HCT116 (cell line): ENCODE data around the gene KIF18B. TPM values are rescaled to one million over a fixed set of nuclear protein-coding genes. Genes with fewer than 3 reads are reported as not detected.

Experiments
- ATAC-seq: fragments of 200-7000 bp; cut with Tn5 transposase; 2 replicates; pipeline ENCODE4 v1.9.1; 2020; ENCODE audit warnings: mild to moderate bottlenecking, moderate library complexity
- BruUV-seq: library from RNA; stranded (reverse); fragments of 400-500 nt; replicated peaks from 2 replicates; lab custom pipeline; 2021; lab: Mats Ljungman, UMichigan
- CTCF ChIA-PET: fragments of 300-600 bp; sonication (Branson Sonifier 250); formaldehyde crosslinking; loops from one replicate; lab custom pipeline; 2021; ENCODE audit warnings: antibody characterized with exemption; lab: Charles Lee
- POLR2A ChIA-PET: fragments of 300-600, 350-600 bp; sonication (Branson Sonifier 250); formaldehyde crosslinking; loops from one replicate; lab custom pipeline; 2021; ENCODE audit warnings: antibody characterized with exemption; lab: Charles Lee
- RAD21 ChIA-PET, 2 experiments: fragments of 300-600 bp; sonication (Branson Sonifier 250); formaldehyde crosslinking; loops; one replicate each; lab custom pipeline; 2023; ENCODE audit warnings: low total read pairs in 2 of 2; ENCODE audit not compliant: uncharacterized antibody in 2 of 2, unreplicated experiment in 2 of 2, low non-redundant PET in 1 of 2; lab: Charles Lee
- DNase-seq: peaks from one replicate; pipeline ENCODE4 v3.0.0-alpha.2; 2010; ENCODE audit warnings: low read depth, low spot score
- H2AFZ ChIP-seq: fragments of 200-600 bp; shearing (Covaris generic), sonication (generic); 2 replicates; pipeline ENCODE4 v1.6.1; 2017; ENCODE audit warnings: low read depth, mixed run types, mixed read lengths, antibody characterized with exemption, low read length; ENCODE audit not compliant: poor library complexity, severe bottlenecking
- H3K27ac ChIP-seq: 2 replicates; pipeline ENCODE4 v1.5.1; 2012; ENCODE audit warnings: low read depth, low read length
- H3K27me3 ChIP-seq: fragments of 200-600 bp; sonication (generic); 2 replicates; pipeline ENCODE4 v1.6.1; 2016; ENCODE audit warnings: mixed run types, low read length, mixed read lengths; ENCODE audit not compliant: insufficient read depth
- H3K36me3 ChIP-seq, 2 experiments: fragments of 200-500 bp in 1 of 2; fragments of 200-600 bp in 1 of 2; sonication (Bioruptor generic) in 1 of 2; sonication (generic) in 1 of 2; 2 replicates each; pipeline versions ENCODE4 v1.5.1 to v1.6.1; 2014 to 2016; ENCODE audit warnings: low read length in 2 of 2, inconsistent platforms in 1 of 2, mixed read lengths in 1 of 2, mixed run types in 1 of 2; ENCODE audit not compliant: insufficient read depth in 2 of 2, control insufficient read depth in 1 of 2
- H3K4me1 ChIP-seq, 2 experiments: fragments of 200-600 bp in 1 of 2; sonication (generic) in 1 of 2; 2 replicates each; pipeline versions ENCODE4 v1.5.1 to v1.6.1; 2012 to 2017; ENCODE audit warnings: low read length in 2 of 2, inconsistent platforms in 1 of 2, mild to moderate bottlenecking in 1 of 2, mixed read lengths in 1 of 2, mixed run types in 1 of 2, moderate library complexity in 1 of 2; ENCODE audit not compliant: insufficient read depth in 2 of 2, control insufficient read depth in 1 of 2
- H3K4me2 ChIP-seq: fragments of 200-600 bp; sonication (generic); 2 replicates; pipeline ENCODE4 v1.6.1; 2017; ENCODE audit warnings: mixed run types, low read length, mixed read lengths
- H3K4me3 ChIP-seq, 2 experiments: fragments of 200-600 bp in 1 of 2; sonication (generic) in 1 of 2; replicated peaks in 1 of 2; 2 replicates each; pipeline ENCODE4 v1.5.1; 2011 to 2016; ENCODE audit warnings: low read length in 2 of 2, control low read depth in 1 of 2, low read depth in 1 of 2, mild to moderate bottlenecking in 1 of 2, mixed read lengths in 1 of 2, mixed run types in 1 of 2
- H3K79me2 ChIP-seq: fragments of 200-600 bp; sonication (generic); 2 replicates; pipeline ENCODE4 v1.6.1; 2017; ENCODE audit warnings: mild to moderate bottlenecking, mixed run types, low read length, moderate library complexity, mixed read lengths; ENCODE audit not compliant: insufficient read depth
- H3K9ac ChIP-seq: fragments of 200-600 bp; sonication (generic); 2 replicates; pipeline ENCODE4 v1.6.1; 2016; ENCODE audit warnings: low read length, mixed read lengths
- H3K9me2 ChIP-seq: fragments of 200-600 bp; sonication (generic), shearing (Covaris generic); 2 replicates; pipeline ENCODE4 v1.6.1; 2017; ENCODE audit warnings: mixed run types, mild to moderate bottlenecking, moderate library complexity; ENCODE audit not compliant: insufficient read depth
- H3K9me3 ChIP-seq, 2 experiments: fragments of 200-500 bp in 1 of 2; fragments of 200-600 bp in 1 of 2; sonication (Bioruptor generic) in 1 of 2; sonication (generic) in 1 of 2; 2 replicates each; pipeline ENCODE4 v1.6.1; 2014 to 2017; ENCODE audit warnings: low read length in 2 of 2, mixed read lengths in 2 of 2, inconsistent platforms in 1 of 2, low read depth in 1 of 2, mild to moderate bottlenecking in 1 of 2, mixed run types in 1 of 2, moderate library complexity in 1 of 2; ENCODE audit not compliant: control insufficient read depth in 1 of 2, insufficient read depth in 1 of 2
- H4K20me1 ChIP-seq: fragments of 200-600 bp; sonication (generic), shearing (Covaris generic); 2 replicates; pipeline ENCODE4 v1.6.1; 2017; ENCODE audit warnings: mixed run types, mild to moderate bottlenecking, moderate library complexity; ENCODE audit not compliant: insufficient read depth
- CBX3 ChIP-seq: IDR thresholded peaks from 2 replicates; pipeline ENCODE4 v1.6.1; 2012; ENCODE audit warnings: low read depth
- EGR1 ChIP-seq: IDR thresholded peaks from 2 replicates; pipeline ENCODE4 v1.6.1; 2012; ENCODE audit warnings: low read depth
- EZH2phosphoT487 ChIP-seq: fragments of 200-600 bp; IDR thresholded peaks from 2 replicates; pipeline ENCODE4 v1.6.1; 2018; ENCODE audit warnings: antibody characterized with exemption, borderline replicate concordance
- FOSL1 ChIP-seq: IDR thresholded peaks from 2 replicates; pipeline ENCODE4 v1.6.1; 2012; ENCODE audit warnings: low read depth
- POLR2AphosphoS5 ChIP-seq: IDR thresholded peaks from 2 replicates; pipeline ENCODE4 v1.6.1; 2011; ENCODE audit warnings: mild to moderate bottlenecking, low read depth, low read length, moderate library complexity
- REST ChIP-seq: IDR thresholded peaks from 2 replicates; pipeline ENCODE4 v1.6.1; 2012; ENCODE audit warnings: low read depth
- intact Hi-C: fragments of 100-400 bp; cut with micrococcal nuclease; formaldehyde crosslinking; loops from 2 replicates; pipeline ENCODE4 v1.10.0; 2022
- total RNA-seq: library from RNA; stranded (reverse); gene quantifications from one replicate; pipeline ENCODE4 v1.2.1, GENCODE V29; 2021; ENCODE audit not compliant: unreplicated experiment
- TF ChIP-seq, protein P1 (sequence below): IDR thresholded peaks from 2 replicates; pipeline ENCODE4 v1.6.1; 2011; ENCODE audit warnings: mild to moderate bottlenecking, low read length, moderate library complexity; ENCODE audit not compliant: insufficient replicate concordance; ENCODE audit errors: extremely low read depth

KIF18B gene
- total RNA-seq, 1 experiment from 2014 or later, result 76.4 TPM

DNA sequence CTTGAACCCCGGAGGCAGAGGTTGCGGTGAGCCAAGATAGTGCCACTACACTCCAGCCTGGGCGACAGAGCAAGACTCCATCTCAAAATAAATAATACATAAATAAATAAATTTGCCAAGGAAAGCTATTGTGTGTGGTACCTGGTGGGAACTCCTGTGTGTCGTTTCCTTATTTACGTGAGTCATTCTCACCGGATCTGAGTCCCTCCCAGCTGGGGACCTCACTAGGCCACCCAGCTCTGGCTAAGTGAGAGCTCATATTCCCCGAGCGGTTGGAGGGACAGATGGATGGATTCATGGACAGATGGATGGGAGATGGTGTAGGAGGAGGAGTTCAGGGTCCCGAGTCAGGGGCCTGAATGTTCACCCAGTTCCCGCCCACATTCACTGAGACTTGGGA is 43.4 kb upstream of the KIF18B start:
- ChIA-PET CTCF (interaction anchor here (0.8 kb wide), 1 partner anchor 71 kb away, joined by 3 read pairs; no protein-coding TSS in a partner anchor), POLR2A (interaction anchor here (0.7 kb wide), 1 partner anchor 182 kb away, joined by 3 read pairs; no protein-coding TSS in a partner anchor), RAD21 (no interaction called here)
- Histone ChIP-seq H3K4me2 (no peak overlapping the region), H3K9me2 (no peaks in the 10 kb centered on the region), H3K36me3 (no peaks in the 10 kb centered on the region), H3K27me3 (peaks cover under 1% of the 10 kb centered on the region), H3K9ac (no peak overlapping the region), H2AFZ (no peak overlapping the region), H3K9me3 (no peaks in the 10 kb centered on the region), H3K27ac (no peak overlapping the region), H3K79me2 (no peaks in the 10 kb centered on the region), H4K20me1 (no peaks in the 10 kb centered on the region), H3K4me1 (no peaks in the 10 kb centered on the region), H3K4me3 (no peak overlapping the region)
- DNase-seq, result no peak
- intact Hi-C loops, result no loop called here
- no TSS peak for BruUV-seq
- no peak for ATAC-seq
- TF ChIP-seq CBX3 (no peak), REST (no peak)

GRCh38 chr17:44989552-44990138 is 42.1 kb upstream of the KIF18B start:
- TF ChIP-seq EZH2phosphoT487, result no peak
- no peak for TF ChIP-seq POLR2AphosphoS5
- no peak for TF ChIP-seq EGR1
- TF ChIP-seq, protein P1, sequence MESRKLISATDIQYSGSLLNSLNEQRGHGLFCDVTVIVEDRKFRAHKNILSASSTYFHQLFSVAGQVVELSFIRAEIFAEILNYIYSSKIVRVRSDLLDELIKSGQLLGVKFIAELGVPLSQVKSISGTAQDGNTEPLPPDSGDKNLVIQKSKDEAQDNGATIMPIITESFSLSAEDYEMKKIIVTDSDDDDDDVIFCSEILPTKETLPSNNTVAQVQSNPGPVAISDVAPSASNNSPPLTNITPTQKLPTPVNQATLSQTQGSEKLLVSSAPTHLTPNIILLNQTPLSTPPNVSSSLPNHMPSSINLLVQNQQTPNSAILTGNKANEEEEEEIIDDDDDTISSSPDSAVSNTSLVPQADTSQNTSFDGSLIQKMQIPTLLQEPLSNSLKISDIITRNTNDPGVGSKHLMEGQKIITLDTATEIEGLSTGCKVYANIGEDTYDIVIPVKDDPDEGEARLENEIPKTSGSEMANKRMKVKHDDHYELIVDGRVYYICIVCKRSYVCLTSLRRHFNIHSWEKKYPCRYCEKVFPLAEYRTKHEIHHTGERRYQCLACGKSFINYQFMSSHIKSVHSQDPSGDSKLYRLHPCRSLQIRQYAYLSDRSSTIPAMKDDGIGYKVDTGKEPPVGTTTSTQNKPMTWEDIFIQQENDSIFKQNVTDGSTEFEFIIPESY, result no peak
- TF ChIP-seq FOSL1, result no peak
- RAD21 ChIA-PET, result no interaction called here
- intact Hi-C loops, result no loop called here
- CTCF ChIA-PET, result no interaction called here
- no peaks in the 10 kb centered on the region for H3K79me2 ChIP-seq
- no peaks in the 10 kb centered on the region for H4K20me1 ChIP-seq
- no peaks in the 10 kb centered on the region for H3K36me3 ChIP-seq
- no TSS peak for BruUV-seq
- POLR2A ChIA-PET, result no interaction called here
- H3K4me1 ChIP-seq, result no peaks in the 10 kb centered on the region
- no peaks in the 10 kb centered on the region for H3K9me2 ChIP-seq
- peaks cover 3% of the 10 kb centered on the region for H3K27me3 ChIP-seq
- no peak overlapping the region for H2AFZ ChIP-seq
- H3K9me3 ChIP-seq, result no peaks in the 10 kb centered on the region
- H3K4me2 ChIP-seq, result no peak overlapping the region
- no peak overlapping the region for H3K9ac ChIP-seq
- no peak for DNase-seq
- no peak for ATAC-seq
- no peak overlapping the region for H3K27ac ChIP-seq
- H3K4me3 ChIP-seq, result no peak overlapping the region
